SJCRH30 (cell line): ENCODE results near the gene GLOD5. TPM values are rescaled to one million over a fixed set of nuclear protein-coding genes. Genes with fewer than 3 reads are reported as not detected.

Experiments
- DNase-seq, 2 experiments: peaks; one replicate each; pipeline ENCODE4 v3.0.0-alpha.2; 2015 to 2020
- H3K27ac ChIP-seq: fragments of 250-450 bp; sonication (Bioruptor Pico); 2 replicates; pipeline ENCODE4 v1.5.1; 2020; ENCODE audit warnings: mild to moderate bottlenecking, moderate library complexity
- H3K27me3 ChIP-seq: fragments of 250-450 bp; sonication (Bioruptor Pico); 2 replicates; pipeline ENCODE4 v1.5.1; 2020; ENCODE audit warnings: mild to moderate bottlenecking, moderate library complexity
- H3K36me3 ChIP-seq: fragments of 250-450 bp; sonication (Bioruptor Pico); 2 replicates; pipeline ENCODE4 v1.5.1; 2020; ENCODE audit warnings: mild to moderate bottlenecking, moderate library complexity
- H3K4me1 ChIP-seq: fragments of 250-450 bp; sonication (Bioruptor Pico); 2 replicates; pipeline ENCODE4 v1.5.1; 2020; ENCODE audit warnings: mild to moderate bottlenecking, moderate library complexity
- H3K4me3 ChIP-seq: fragments of 250-450 bp; sonication (Bioruptor Pico); 2 replicates; pipeline ENCODE4 v1.5.1; 2020; ENCODE audit warnings: mild to moderate bottlenecking, moderate library complexity
- H3K9me3 ChIP-seq: fragments of 250-450 bp; sonication (Bioruptor Pico); replicated peaks from 2 replicates; pipeline ENCODE4 v1.5.1; 2020; ENCODE audit warnings: mild to moderate bottlenecking, moderate library complexity
- total RNA-seq: library from RNA; depleted of rRNA; stranded (reverse); fragments of >200 nt; shearing (Covaris generic); gene quantifications from 2 replicates; pipeline ENCODE4 v1.2.3, GENCODE V29; 2014; rRNA removed

Gene GLOD5
- not detected in 2 replicates for total RNA-seq

GRCh38 chrX:48761674-48762471, at the start of gene GLOD5:
GLOD5 (plus strand) TSS chrX:48761747; CDS start chrX:48761791, 44 bp downstream.
- Histone ChIP-seq H3K27me3 (no peaks in the 10 kb centered on the region), H3K9me3 (no peaks in the 10 kb centered on the region), H3K4me1 (no peaks in the 10 kb centered on the region), H3K4me3 (no peak within 1 kb of the TSS), H3K27ac (no peak within 1 kb of the TSS), H3K36me3 (no peaks in the 10 kb centered on the region)
- peak in 1 of 2 experiments; percentile 4 for DNase-seq

DNA sequence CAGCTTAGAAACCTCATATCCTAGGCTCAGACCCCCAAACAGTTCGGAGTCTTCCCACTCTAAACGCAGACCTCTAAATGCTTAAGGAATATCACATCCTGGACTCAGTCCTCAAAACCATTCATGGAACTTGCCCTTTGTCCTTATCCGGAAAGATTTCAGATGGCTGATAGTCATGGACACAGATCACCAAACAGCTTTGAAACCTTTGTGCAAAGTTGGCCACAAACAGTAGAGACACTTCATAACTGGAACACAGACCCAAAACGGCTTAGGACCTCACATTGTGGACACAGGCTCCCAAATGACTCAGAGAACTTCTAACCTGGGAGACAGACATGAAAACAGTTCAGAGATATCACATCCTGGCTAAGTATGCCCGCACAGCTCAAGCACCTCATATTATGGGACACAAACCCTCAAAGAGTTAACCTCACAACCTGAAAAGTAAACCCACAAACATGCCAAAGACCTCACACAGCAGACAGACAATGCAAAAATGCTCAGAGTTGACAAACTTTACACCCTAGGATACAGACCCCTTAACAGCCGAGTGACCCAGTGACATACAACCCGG, 49.5 kb upstream of the GLOD5 start:
- no peaks in the 10 kb centered on the region for H3K27me3 ChIP-seq
- no peaks in the 10 kb centered on the region for H3K9me3 ChIP-seq
- H3K4me3 ChIP-seq, result no peak overlapping the region
- no peak overlapping the region for H3K27ac ChIP-seq
- no peaks in the 10 kb centered on the region for H3K36me3 ChIP-seq
- DNase-seq, result no peak
- no peaks in the 10 kb centered on the region for H3K4me1 ChIP-seq

GRCh38 chrX:48713847-48714246, 47.7 kb upstream of the GLOD5 start:
- H3K9me3 ChIP-seq, result no peaks in the 10 kb centered on the region
- H3K27me3 ChIP-seq, result no peaks in the 10 kb centered on the region
- no peak overlapping the region for H3K27ac ChIP-seq
- H3K4me3 ChIP-seq, result no peak overlapping the region
- no peaks in the 10 kb centered on the region for H3K4me1 ChIP-seq
- H3K36me3 ChIP-seq, result no peaks in the 10 kb centered on the region
- no peak for DNase-seq

DNA sequence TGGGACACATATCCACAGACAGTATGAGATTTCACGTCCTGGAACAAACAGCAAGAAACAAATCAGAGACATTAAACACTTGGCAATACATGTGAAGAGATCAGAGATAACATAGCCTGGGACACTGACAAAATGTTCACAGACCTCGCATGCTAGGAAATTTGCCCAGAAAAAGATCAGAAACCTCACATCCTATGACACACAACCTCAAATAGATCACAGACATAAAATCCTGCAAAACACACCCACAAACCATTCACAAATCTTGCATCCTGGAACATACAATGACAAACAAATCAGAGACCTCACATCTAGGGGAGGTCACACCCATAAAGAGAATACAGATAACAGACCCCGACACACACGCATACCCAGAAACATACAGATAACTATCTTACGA, 47.0 kb upstream of the GLOD5 start:
- Histone ChIP-seq H3K36me3 (no peaks in the 10 kb centered on the region), H3K4me1 (no peaks in the 10 kb centered on the region), H3K27ac (no peak overlapping the region), H3K27me3 (no peaks in the 10 kb centered on the region), H3K4me3 (no peak overlapping the region), H3K9me3 (no peaks in the 10 kb centered on the region)
- no peak for DNase-seq

GRCh38 chrX:48715072-48715471, 46.5 kb upstream of the GLOD5 start:
- Histone ChIP-seq H3K4me3 (no peak overlapping the region), H3K27ac (no peak overlapping the region), H3K36me3 (no peaks in the 10 kb centered on the region), H3K9me3 (no peaks in the 10 kb centered on the region), H3K4me1 (no peaks in the 10 kb centered on the region), H3K27me3 (no peaks in the 10 kb centered on the region)
- DNase-seq, result peak in 1 of 2 experiments; percentile 17

DNA sequence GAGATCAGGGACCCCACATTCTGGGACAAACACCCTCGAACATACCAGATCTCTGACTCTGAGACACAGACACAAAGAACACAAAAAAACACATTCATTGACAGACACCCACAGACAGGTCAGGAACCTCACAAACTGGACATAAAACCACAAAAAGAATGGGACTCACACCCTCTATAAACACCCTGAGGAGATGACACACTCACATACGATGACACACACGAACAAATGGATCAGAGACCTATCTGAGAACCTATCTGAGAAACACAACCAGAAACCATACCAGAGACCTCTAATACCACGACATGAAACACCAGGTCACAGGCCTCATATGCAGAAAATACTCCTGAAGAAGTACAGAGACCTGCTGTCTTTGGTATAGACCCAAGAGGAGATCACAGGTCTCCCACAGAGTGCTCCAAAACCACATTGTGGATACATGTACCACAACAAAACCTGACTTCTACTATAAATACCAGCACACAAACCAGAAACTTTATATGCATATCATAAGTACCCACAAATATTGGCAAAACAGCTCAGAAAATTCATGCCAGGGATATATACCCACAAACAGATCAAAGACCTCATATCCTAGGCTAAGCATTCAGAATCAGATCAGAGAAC, 45.6 kb upstream of the GLOD5 start:
- no peaks in the 10 kb centered on the region for H3K9me3 ChIP-seq
- no peaks in the 10 kb centered on the region for H3K4me1 ChIP-seq
- DNase-seq, result no peak
- H3K27ac ChIP-seq, result no peak overlapping the region
- no peak overlapping the region for H3K4me3 ChIP-seq
- H3K36me3 ChIP-seq, result no peaks in the 10 kb centered on the region
- H3K27me3 ChIP-seq, result no peaks in the 10 kb centered on the region

- no peaks in the 10 kb centered on the region for H3K27me3 ChIP-seq
- H3K36me3 ChIP-seq, result no peaks in the 10 kb centered on the region
- no peak overlapping the region for H3K27ac ChIP-seq
- no peak for DNase-seq
- H3K4me1 ChIP-seq, result no peaks in the 10 kb centered on the region
- no peak overlapping the region for H3K4me3 ChIP-seq
- H3K9me3 ChIP-seq, result no peaks in the 10 kb centered on the region
These were observed 41.6 kb upstream of the GLOD5 start for GRCh38 chrX:48719958-48720357.

DNA sequence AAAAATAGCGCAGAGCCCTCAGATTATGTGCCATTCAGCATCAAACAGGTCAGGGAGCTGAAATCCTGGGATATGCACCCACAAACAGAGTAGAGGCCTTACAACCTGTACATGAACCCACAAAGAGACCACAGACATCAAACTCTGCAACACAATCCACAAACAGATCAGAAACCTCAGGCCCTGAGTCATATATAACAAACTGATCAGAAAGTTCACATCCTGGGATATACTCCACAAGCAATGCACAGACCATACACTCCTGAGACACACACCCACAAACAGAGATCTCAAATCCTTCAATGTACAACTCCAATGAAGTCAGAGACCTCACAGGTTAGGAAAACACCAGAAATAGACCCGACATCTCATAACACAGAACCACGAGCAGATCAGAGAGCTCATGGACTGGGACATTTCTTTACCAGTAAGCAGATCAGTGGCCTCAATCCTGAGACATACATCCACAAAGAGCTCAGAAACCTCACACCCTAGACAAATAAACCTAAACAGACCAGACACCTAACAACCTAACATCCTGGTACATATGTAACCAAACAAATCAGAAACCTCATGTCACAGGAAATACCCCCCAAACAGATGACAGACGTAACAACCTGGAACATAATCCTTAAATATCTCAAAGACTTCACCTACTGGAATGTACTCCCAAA, 40.8 kb upstream of the GLOD5 start:
- Histone ChIP-seq H3K4me1 (no peaks in the 10 kb centered on the region), H3K27ac (no peak overlapping the region), H3K4me3 (no peak overlapping the region), H3K9me3 (no peaks in the 10 kb centered on the region), H3K36me3 (no peaks in the 10 kb centered on the region), H3K27me3 (no peaks in the 10 kb centered on the region)
- no peak for DNase-seq

DNA sequence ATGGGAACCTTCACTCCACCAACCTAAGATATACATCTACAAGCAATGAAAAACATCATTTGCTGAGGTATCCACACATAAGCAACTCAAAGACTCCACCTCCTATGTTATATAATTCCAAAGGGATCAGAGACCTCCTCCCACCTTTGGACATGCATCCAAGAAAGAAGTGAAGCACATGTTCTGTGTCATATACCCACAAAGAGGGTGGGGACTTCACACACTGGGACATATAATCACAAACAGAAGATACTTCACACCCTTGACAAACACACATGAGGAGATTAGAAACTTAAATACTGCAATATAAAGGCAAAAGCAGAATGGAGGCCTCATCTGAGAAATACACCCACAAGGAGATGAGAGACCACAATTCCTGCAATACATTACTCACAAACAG, 39.6 kb upstream of the GLOD5 start:
- H3K27me3 ChIP-seq, result no peaks in the 10 kb centered on the region
- H3K36me3 ChIP-seq, result no peaks in the 10 kb centered on the region
- DNase-seq, result no peak
- H3K27ac ChIP-seq, result no peak overlapping the region
- H3K9me3 ChIP-seq, result no peaks in the 10 kb centered on the region
- H3K4me3 ChIP-seq, result no peak overlapping the region
- H3K4me1 ChIP-seq, result no peaks in the 10 kb centered on the region

- no peak for DNase-seq
- no peak overlapping the region for H3K4me3 ChIP-seq
- H3K27me3 ChIP-seq, result no peaks in the 10 kb centered on the region
- no peak overlapping the region for H3K27ac ChIP-seq
- no peaks in the 10 kb centered on the region for H3K9me3 ChIP-seq
- H3K36me3 ChIP-seq, result no peaks in the 10 kb centered on the region
- no peaks in the 10 kb centered on the region for H3K4me1 ChIP-seq
These were observed 35.0 kb upstream of the GLOD5 start for GRCh38 chrX:48726596-48726995.

DNA sequence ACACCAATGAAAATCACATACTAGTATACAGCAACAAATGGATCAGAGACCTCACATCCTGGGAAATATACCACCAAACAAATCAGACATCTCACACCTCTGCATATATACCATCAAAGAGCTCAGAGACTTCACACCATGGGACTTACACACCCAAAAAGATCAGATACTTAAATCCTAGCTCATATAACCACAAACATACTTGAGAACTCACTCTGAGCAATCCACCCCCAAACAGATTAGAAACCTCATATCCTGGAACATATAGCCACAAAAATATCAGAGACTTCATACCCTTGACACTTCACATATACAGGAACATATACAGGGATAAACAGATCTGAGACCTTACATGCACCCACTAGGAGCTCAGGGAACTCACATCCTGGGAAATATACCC, 32.9 kb upstream of the GLOD5 start:
- no peaks in the 10 kb centered on the region for H3K36me3 ChIP-seq
- no peak for DNase-seq
- no peak overlapping the region for H3K4me3 ChIP-seq
- H3K27me3 ChIP-seq, result no peaks in the 10 kb centered on the region
- no peaks in the 10 kb centered on the region for H3K4me1 ChIP-seq
- no peak overlapping the region for H3K27ac ChIP-seq
- H3K9me3 ChIP-seq, result no peaks in the 10 kb centered on the region

DNA sequence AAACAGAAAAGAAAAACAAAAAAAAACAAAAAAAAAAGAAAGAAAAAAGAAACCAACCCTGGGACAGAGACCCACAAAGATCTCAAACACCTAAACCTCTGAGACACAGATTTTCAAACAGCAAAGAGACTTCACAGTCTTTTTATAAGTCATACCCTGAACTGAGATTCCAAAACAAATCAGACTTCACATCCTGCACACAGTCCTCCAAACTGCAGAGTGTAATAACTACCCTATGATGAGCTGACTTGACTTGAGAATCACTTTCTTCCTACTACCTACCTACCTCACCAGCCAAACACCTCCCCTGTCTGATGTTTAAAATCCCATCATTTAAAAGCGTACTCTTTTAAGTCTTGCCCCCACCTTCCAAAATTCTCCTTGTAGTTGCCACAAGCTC, 25.2 kb upstream of the GLOD5 start:
- Histone ChIP-seq H3K27me3 (no peaks in the 10 kb centered on the region), H3K36me3 (no peaks in the 10 kb centered on the region), H3K9me3 (no peaks in the 10 kb centered on the region), H3K4me1 (no peaks in the 10 kb centered on the region), H3K27ac (no peak overlapping the region), H3K4me3 (no peak overlapping the region)
- no peak for DNase-seq

DNA sequence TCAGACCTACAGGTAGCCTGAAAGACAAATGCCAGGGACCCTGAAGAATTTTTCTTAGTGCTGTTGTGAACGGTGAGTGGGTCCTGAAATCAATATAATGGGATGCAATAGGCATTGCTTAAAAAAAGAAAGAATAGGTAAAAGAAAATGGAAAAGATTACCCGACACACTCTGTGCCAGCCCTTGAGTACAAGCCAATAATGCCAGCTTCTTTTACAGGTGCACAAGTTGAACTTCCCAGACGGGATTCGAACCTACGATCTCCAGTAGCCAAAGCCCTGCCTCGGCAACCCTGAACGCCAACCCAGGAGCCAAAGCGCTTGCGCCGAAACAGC, 24.7 kb upstream of the GLOD5 start:
- Histone ChIP-seq H3K27me3 (no peaks in the 10 kb centered on the region), H3K4me3 (peak overlapping the region; percentile 74), H3K36me3 (no peaks in the 10 kb centered on the region), H3K27ac (no peak overlapping the region; the same call in 1 of the 2 replicates), H3K4me1 (no peaks in the 10 kb centered on the region), H3K9me3 (no peaks in the 10 kb centered on the region)
- no peak for DNase-seq

DNA sequence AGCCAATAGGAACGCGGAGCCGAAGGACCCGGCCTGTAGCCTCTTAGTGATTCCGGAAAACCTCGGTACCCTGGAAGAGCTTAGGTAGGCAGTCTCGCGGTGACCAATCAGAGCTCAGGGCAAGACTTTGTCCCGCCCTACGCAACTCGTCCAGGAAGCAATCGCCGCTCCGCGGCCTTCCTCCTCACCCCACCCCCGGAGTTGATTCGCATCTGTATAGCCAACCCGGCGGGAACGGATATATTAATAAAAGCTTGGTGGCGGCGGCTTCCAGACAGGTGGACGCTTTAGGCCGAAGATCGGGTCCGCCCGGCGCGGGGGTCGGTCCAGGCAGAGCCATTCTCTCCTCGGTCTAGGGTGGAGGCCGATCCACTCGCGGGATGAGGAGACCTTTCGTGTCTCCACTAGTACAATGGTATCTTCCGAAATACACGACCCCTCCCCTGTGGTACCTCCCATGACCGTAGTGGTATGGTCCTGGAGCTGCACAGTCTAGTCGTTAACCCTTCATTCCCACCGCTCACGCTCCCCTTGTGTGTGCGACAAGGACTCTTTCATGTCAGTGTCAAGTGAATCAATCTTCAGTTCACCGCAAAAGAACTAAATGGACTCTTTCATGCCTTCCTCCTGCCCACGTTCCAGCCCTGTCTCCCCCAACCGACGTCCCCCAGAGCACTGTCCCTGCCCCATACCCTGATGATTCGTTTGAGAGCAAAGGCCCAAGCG, 24.2 kb upstream of the GLOD5 start:
- peak; percentile 90 to 94 for DNase-seq
- H3K4me3 ChIP-seq, result peak overlapping the region; percentile 74
- H3K4me1 ChIP-seq, result no peaks in the 10 kb centered on the region
- peak overlapping the region; percentile 81 for H3K27ac ChIP-seq
- H3K36me3 ChIP-seq, result no peaks in the 10 kb centered on the region
- no peaks in the 10 kb centered on the region for H3K9me3 ChIP-seq
- H3K27me3 ChIP-seq, result no peaks in the 10 kb centered on the region
